Activated CD4-positive, alpha-beta T cell treated with anti-CD3 and anti-CD28 coated beads for 4 hours (primary cell): ENCODE measurements around the gene PSMB4.

Experiments
- DNase-seq, 2 donors: peaks; one replicate each; pipeline ENCODE4 v3.0.0-alpha.2; 2020

PSMB4 gene

GRCh38 chr1:151443846-151444782, 44.7 kb downstream of the PSMB4 start:
- peak; percentile 55 to 76 for DNase-seq

DNA sequence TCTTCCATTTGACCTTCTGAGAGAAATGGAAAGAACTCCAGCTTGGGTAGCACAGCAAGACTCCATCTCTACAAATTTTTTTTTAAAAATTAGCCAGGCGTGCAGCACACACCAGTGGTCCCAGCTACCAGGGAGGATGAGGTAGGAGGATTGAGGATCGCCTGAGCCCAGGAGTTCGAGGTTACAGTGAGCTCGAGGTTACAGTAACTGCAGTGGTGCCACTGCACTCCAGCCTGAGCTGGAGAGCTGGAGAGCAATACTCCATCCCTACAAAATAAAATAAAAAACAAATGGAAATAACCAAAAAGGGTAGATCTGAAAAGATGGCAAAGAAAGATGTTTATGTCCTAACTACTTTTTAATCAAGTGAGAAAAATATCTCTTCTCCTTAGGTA, 45.4 kb downstream of the PSMB4 start:
- no peak for DNase-seq

DNA sequence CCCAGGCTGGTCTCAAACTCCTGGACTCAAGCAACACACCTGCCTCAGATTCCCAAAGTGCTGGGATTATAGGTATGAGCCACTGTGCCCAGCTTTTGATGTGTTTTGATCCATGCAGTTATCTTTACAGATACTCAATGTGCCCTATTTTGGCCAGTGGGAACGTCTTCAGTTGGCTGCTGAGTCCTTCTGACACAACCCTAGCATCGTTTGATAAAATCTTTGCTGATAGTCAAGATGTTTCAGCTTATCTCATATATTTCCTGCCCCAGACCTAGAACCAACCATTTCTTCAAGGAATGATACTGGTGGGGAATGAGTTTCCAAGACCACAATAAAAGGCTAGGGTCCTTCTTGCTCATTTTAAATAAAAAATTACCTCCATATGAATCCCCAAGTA, 48.3 kb downstream of the PSMB4 start:
- no peak for DNase-seq
